IPS-20b (cell line): ENCODE data around the gene LETM1.

Experiments
- H3K27ac ChIP-seq: one replicate; pipeline ENCODE4 v1.5.1; 2013; ENCODE audit warnings: low read length
- H3K27me3 ChIP-seq: 2 replicates; pipeline ENCODE4 v1.6.1; 2013; ENCODE audit warnings: mild to moderate bottlenecking, low read length, inconsistent platforms; ENCODE audit not compliant: insufficient read depth
- H3K36me3 ChIP-seq: 2 replicates; pipeline ENCODE4 v1.6.1; 2013; ENCODE audit warnings: low read depth, mild to moderate bottlenecking, inconsistent platforms, low read length, moderate library complexity; ENCODE audit not compliant: insufficient read depth
- H3K4me1 ChIP-seq: 2 replicates; pipeline ENCODE4 v1.6.1; 2013; ENCODE audit warnings: mild to moderate bottlenecking, control low read depth, inconsistent platforms, low read length, moderate library complexity; ENCODE audit not compliant: insufficient read depth
- H3K4me3 ChIP-seq: 2 replicates; pipeline ENCODE4 v1.5.1; 2013; ENCODE audit warnings: mild to moderate bottlenecking, low read length, inconsistent platforms
- H3K9ac ChIP-seq: 2 replicates; pipeline ENCODE4 v1.6.1; 2013; ENCODE audit warnings: low read depth, mild to moderate bottlenecking, inconsistent platforms, low read length, moderate library complexity
- H3K9me3 ChIP-seq: 2 replicates; pipeline ENCODE4 v1.6.1; 2013; ENCODE audit warnings: mild to moderate bottlenecking, low read depth, low read length, inconsistent platforms; ENCODE audit not compliant: insufficient read depth

The LETM1 gene

DNA sequence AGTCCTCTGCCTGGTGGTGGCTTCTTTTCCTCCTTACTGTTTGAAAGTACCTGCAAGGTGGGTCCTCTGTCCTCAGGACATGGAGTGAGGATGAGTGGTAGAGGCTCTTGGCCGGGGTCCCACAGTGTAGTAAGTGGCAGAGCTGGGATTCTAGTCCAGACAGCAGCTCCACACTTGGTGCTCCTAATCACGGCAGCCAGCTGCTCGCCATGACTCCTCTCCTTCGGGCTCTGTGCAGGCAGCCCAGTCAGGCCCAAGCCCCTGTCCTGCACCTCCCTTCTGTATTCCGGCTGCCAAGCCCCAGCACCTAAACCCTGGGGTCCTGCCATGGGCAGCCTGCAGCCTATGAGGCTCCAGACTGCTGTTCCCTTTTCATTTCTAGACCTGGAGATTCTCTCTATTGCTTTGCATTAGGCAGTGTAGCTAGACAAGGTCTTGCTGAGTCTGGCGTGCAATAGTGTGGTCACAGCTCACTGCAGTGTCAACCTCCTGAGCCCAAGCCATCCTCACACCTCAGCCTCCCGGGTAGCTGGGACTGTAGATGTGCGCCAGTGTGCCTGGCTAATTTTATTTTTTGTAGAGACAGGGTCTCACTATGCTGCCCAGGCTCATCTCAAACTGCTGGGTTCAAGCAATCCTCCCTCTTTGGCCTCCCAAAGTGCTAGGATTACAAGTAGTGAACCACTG, 40.2 kb upstream of the LETM1 start:
- no peak overlapping the region for H3K4me3 ChIP-seq
- H3K27me3 ChIP-seq: no peaks in the 10 kb centered on the region
- no peak overlapping the region for H3K9ac ChIP-seq
- H3K4me1 ChIP-seq: no peaks in the 10 kb centered on the region
- peaks cover 13% of the 10 kb centered on the region for H3K36me3 ChIP-seq
- no peak overlapping the region for H3K27ac ChIP-seq
- H3K9me3 ChIP-seq: no peaks in the 10 kb centered on the region

DNA sequence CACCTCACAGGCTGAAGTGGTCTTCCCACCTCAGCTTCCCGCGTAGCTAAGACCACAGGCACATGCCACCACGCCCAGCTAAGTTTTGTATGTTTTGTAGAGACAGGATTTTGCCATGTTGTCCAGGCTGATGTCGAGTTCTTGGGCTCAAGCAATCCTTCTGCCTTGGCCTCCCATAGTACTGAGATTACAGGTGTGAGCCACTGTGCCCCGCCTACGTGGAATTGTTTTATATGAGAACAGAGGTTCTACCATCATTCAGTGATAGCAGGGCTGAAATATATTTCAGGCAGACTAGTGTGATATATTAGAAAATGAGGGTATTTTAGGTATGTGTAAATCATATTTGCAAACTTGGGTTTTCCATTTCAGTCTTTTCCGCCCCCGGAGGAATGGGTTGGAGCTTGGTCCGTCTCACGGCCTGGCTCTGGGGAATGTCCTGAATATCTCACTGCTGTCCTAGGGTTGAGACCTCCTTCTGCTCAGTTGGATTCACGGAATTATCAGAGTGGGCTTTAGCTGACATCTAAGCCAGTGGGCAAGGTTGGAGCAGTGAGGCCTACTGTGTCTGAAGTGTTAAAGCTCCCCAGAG, 35.1 kb upstream of the LETM1 start:
- H3K27me3 ChIP-seq: no peaks in the 10 kb centered on the region

DNA sequence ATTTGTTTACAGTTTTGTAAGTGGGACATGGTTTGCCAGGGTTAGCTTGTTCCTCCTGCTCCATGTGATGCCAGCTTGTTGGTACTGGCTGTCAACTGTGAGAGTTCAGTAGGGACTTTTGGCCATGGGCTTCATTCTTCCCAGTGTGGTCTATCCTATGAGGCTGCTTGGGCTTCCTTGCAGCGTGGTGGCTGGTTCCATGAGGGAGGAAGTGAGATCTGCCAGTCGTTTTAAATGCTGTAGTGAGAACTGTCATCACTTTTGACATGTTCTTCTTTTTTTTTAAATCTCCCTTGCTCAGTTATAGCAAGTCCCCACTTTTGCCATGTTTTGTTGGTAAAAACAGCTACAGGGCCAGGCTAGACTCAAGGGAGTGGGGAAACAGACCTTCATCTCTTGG, 31.1 kb upstream of the LETM1 start:
- Histone ChIP-seq H3K4me3 (no peak overlapping the region), H3K36me3 (peaks cover 3% of the 10 kb centered on the region; the same call in 1 of the 2 replicates), H3K4me1 (no peaks in the 10 kb centered on the region), H3K27me3 (no peaks in the 10 kb centered on the region), H3K27ac (no peak overlapping the region), H3K9ac (no peak overlapping the region), H3K9me3 (no peaks in the 10 kb centered on the region)

More for the DNA sequence above, 35.1 kb upstream of the LETM1 start:
- no peaks in the 10 kb centered on the region for H3K4me1 ChIP-seq
- H3K27ac ChIP-seq: no peak overlapping the region
- H3K36me3 ChIP-seq: peaks cover 9% of the 10 kb centered on the region; the same call in 1 of the 2 replicates
- H3K9me3 ChIP-seq: no peaks in the 10 kb centered on the region
- no peak overlapping the region for H3K4me3 ChIP-seq
- H3K9ac ChIP-seq: no peak overlapping the region

DNA sequence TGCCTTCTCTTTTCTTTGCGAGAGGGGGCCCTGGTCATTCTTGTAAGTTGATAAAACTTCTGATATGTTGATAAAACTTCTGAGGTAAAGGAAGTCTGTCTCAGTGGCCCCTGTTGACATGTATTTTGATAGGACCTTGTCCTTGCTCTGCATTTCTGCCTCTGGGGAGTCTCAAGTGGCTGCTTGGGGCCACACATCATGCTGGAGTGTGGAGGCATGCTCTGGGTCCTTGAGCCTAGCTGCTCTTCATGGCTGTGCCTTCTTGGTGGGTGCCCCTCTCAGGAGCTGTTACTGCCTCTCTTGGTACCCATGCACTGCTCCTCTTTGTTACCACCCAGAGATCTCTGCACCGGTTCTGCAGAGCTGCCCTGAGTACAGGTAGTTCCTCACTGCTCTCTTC, 29.5 kb upstream of the LETM1 start:
- Histone ChIP-seq H3K27ac (no peak overlapping the region), H3K9ac (no peak overlapping the region)

DNA sequence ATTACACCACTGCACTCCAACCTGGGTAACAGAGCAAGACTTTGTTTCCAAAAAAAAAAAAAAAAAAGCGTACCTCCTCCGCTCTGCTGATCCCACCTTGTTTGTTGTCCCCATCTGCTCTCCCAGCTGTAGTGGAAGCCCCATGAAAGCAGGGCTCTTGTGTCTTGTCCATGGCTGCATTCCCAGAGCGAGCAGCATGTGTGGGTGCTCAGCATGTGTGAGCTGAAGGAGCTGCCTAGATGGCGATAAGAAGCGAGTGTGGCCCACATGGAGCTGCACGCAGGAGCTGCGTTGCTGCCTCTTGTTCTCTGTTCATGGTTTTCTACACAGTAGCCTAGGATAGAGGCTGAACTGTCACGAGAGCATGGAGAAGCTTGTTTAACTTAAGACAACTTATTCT, 27.6 kb upstream of the LETM1 start:
- Histone ChIP-seq H3K27ac (no peak overlapping the region), H3K27me3 (no peaks in the 10 kb centered on the region), H3K4me3 (no peak overlapping the region), H3K4me1 (no peaks in the 10 kb centered on the region), H3K9me3 (no peaks in the 10 kb centered on the region), H3K9ac (no peak overlapping the region), H3K36me3 (no peaks in the 10 kb centered on the region)

More for the DNA sequence above, 29.5 kb upstream of the LETM1 start:
- Histone ChIP-seq H3K4me1 (no peaks in the 10 kb centered on the region), H3K9me3 (no peaks in the 10 kb centered on the region), H3K36me3 (peaks cover 3% of the 10 kb centered on the region; the same call in 1 of the 2 replicates), H3K27me3 (no peaks in the 10 kb centered on the region), H3K4me3 (no peak overlapping the region)

DNA sequence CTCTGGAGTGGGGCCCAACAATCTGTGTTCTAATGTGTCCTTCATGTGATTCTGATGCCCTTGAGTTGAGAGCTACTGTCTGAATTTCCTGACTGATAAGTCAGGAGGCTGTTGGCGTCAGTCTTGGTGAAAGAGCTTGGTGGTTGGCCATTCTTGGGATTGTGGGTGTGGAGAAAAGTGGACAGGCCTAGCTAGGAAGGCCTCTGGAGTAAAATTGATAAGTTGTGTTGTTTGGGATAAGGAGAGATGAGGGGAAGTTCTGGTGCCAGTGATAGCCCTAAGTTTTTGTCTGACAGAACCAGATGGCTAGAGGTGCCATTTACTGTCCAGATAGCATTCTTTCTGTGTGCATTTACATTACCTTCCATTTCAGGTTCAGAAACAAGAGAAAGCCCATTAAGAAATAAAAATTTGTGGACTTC, 26.9 kb upstream of the LETM1 start:
- Histone ChIP-seq H3K36me3 (no peaks in the 10 kb centered on the region), H3K9ac (no peak overlapping the region), H3K4me3 (no peak overlapping the region), H3K27ac (no peak overlapping the region), H3K27me3 (no peaks in the 10 kb centered on the region), H3K9me3 (no peaks in the 10 kb centered on the region), H3K4me1 (no peaks in the 10 kb centered on the region)

DNA sequence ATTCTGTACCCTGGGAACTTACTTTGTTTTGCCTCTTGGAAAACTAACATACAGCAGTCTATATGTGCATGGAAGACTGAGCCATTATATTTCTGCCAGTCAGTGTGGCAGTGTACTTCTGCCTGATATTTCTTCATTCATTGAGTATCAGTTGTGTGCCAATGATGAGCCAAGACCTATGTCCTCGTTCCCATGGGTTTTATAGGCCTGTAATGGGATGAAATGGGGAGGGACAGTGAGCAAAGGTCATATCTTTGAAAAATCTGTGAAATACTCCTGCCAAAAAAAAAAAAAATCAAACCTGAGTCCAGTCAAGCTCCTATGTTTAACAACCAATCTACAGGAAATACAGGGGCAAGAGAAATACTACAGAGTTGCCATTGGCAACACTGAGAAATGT, 24.4 kb upstream of the LETM1 start:
- H3K27me3 ChIP-seq: no peaks in the 10 kb centered on the region
- H3K9me3 ChIP-seq: no peaks in the 10 kb centered on the region
- H3K4me1 ChIP-seq: no peaks in the 10 kb centered on the region
- no peaks in the 10 kb centered on the region for H3K36me3 ChIP-seq
- H3K4me3 ChIP-seq: no peak overlapping the region
- H3K27ac ChIP-seq: no peak overlapping the region
- H3K9ac ChIP-seq: no peak overlapping the region

DNA sequence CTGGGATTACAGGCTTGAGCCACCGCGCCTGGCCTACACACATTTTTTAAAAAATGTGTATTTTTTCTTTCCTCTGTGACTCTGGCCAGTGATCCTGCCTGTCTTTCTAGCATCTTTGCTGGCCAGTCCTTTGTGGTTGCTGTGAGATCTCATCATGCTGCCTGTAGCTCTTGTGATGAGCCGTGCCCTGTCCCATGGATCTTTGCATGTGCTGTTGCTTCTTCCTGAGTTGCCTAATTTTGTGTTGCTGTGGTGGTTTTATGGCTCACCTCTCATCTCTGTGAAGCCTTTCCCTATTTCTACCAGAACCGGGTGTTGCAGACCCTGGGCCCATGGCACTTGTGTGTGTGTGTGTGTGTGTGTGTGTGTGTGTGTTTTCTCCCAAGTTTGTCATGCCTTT, 23.5 kb upstream of the LETM1 start:
- Histone ChIP-seq H3K27ac (no peak overlapping the region), H3K4me3 (no peak overlapping the region), H3K9me3 (no peaks in the 10 kb centered on the region), H3K36me3 (no peaks in the 10 kb centered on the region), H3K9ac (no peak overlapping the region), H3K4me1 (no peaks in the 10 kb centered on the region), H3K27me3 (no peaks in the 10 kb centered on the region)

DNA sequence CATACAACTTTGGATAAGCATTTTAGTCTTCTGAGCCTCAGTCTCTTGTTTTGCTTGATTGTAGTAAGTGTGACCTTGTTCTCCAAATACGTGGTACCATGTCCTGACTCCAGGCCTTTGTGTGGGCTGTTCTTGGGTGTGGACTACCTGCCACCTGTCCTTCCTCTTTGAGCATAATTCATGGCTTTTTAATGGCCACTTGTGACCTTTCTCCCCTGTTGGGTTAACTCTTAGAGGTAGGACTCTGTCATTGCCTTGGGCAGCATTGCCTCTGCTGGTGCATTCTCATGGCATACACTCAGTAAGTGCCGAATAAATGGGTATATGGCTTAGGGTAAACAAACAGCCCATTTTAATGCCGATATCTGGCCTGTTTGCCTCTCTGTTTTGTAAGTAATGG, 18.2 kb upstream of the LETM1 start:
- Histone ChIP-seq H3K27ac (no peak overlapping the region), H3K9me3 (no peaks in the 10 kb centered on the region), H3K4me3 (no peak overlapping the region), H3K36me3 (no peaks in the 10 kb centered on the region), H3K27me3 (peaks cover 17% of the 10 kb centered on the region; the same call in 1 of the 2 replicates), H3K4me1 (peaks cover 11% of the 10 kb centered on the region), H3K9ac (no peak overlapping the region)

DNA sequence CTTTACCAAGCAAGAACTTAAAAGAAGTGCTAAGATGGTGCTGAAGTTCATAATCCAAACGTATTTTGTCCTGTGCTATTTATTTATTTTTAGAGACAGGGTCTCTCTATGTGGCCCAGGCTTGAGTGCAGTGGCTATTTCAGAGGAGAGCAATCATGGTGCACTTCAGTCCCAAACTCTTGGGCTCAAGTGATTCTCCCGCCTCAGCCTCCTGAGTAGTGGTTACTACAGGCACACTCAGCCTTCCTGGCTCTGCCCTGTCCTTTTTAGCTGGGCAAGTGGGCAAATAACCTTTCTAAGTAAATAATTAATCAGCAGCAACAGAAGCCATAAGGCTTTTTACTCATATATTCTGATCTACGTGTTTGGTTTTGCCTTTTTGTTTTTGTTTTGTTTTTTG, 17.8 kb upstream of the LETM1 start:
- Histone ChIP-seq H3K36me3 (no peaks in the 10 kb centered on the region), H3K4me3 (no peak overlapping the region), H3K9ac (no peak overlapping the region; the same call in 1 of the 2 replicates), H3K4me1 (peaks cover 11% of the 10 kb centered on the region), H3K9me3 (no peaks in the 10 kb centered on the region), H3K27me3 (peaks cover 22% of the 10 kb centered on the region), H3K27ac (no peak overlapping the region)

DNA sequence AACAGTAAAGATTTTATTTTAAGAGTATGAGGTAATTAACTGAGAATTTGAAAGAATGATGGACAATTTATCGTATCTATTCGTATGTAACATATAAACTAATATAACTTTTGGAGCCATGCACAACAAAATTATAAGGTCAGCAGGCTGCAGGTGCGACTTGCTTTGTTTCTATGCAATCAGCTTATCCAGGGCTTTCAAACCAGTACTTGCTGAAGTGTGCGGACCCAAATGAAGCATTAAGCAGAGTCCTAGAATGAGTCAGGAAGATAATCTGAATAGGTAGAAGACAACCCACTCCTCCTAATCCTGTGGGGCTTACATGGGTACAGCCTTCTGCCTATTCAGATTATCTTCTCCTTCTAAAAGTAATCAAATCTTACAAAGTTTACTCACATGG, 17.3 kb upstream of the LETM1 start:
- H3K27ac ChIP-seq: no peak overlapping the region
- H3K9me3 ChIP-seq: no peaks in the 10 kb centered on the region
- H3K4me3 ChIP-seq: peak overlapping the region; percentile 98; the same call in 1 of the 2 replicates
- H3K36me3 ChIP-seq: no peaks in the 10 kb centered on the region
- peaks cover 27% of the 10 kb centered on the region for H3K27me3 ChIP-seq
- H3K9ac ChIP-seq: peak overlapping the region; percentile 94; the same call in 1 of the 2 replicates
- H3K4me1 ChIP-seq: peaks cover 11% of the 10 kb centered on the region

DNA sequence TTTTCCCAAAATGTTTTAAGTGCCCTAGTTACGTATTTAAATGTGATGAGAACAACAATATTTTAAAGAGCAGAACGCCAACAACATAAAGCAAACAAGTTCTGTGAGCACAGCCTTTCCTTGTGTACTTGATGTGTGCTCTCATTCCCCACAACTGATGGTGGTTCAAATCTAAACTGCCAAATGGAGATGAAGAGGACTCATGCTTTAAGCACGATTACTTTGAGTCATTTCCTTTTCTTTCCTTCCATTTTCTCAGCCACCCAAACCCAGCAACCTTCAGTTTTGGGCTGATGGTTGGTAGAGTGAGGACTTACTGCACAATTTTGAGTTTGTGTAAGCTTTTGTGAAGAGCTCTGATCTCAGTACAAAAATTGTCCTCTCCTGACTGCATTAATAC, 16.9 kb upstream of the LETM1 start:
- Histone ChIP-seq H3K9me3 (no peaks in the 10 kb centered on the region), H3K27ac (no peak overlapping the region), H3K27me3 (peaks cover 31% of the 10 kb centered on the region), H3K4me1 (peaks cover 11% of the 10 kb centered on the region), H3K36me3 (no peaks in the 10 kb centered on the region), H3K4me3 (peak overlapping the region; percentile 98), H3K9ac (peak overlapping the region; percentile 94; the same call in 1 of the 2 replicates)
